D341Med (cell line): Measurements from ENCODE around the gene PHF19.
A peak's percentile ranks its signal among the peaks of the same experiment; 100 is the strongest.

Source experiments
- DNase-seq: peaks from one replicate; pipeline ENCODE4 v3.0.0; 2012; ENCODE audit warnings: low spot score

PHF19 gene

GRCh38 chr9:120876842-120877240 lies at the start of gene PHF19:
Gene PHF19, minus strand, starts transcription at chr9:120877188. Its CDS starts 2,447 bp downstream, at chr9:120874741.
- DNase-seq: no peak

GRCh38 chr9:120926397-120926928 lies 49.5 kb upstream of the PHF19 start, which contains the start of gene TRAF1:
Gene TRAF1, minus strand, starts transcription at chr9:120926796. Its CDS starts 721 bp downstream, at chr9:120926075.
- DNase-seq: no peak

- DNase-seq: no peak
These were observed 48.8 kb upstream of the PHF19 start for GRCh38 chr9:120925535-120926396.

GRCh38 chr9:120924698-120925534 lies 47.9 kb upstream of the PHF19 start:
- no peak for DNase-seq

GRCh38 chr9:120923620-120924328 lies 46.8 kb upstream of the PHF19 start:
- no peak for DNase-seq

- no peak for DNase-seq
These were observed 45.6 kb upstream of the PHF19 start for GRCh38 chr9:120922404-120923195.

DNA sequence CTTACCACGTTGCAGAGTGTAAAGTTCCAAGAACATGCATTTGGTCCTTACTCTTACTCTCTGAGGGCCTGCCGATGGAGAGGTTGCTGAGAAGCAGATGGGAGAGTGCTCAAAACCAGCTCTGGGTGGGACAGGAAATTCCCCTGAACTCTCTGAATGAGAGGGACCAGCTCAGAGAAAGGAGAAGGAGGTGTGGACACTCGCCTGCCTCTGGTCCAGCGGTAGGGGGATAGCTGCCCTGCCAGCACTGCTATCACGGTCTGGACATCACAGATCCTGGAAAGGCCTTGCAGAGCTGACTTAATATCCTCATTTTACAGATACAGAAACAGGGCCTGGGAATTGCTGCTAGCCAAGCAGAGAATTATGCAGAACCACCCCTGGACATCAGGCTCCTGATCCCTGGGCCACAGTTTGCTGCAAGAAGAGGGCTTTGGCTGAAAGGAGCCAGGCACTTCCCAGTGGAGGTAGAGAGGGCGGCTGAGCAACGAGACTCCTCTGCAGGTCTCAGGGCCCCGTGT lies 44.7 kb upstream of the PHF19 start:
- no peak for DNase-seq

- DNase-seq: peak; percentile 61
These were observed 43.8 kb upstream of the PHF19 start for GRCh38 chr9:120920806-120921178.

DNA sequence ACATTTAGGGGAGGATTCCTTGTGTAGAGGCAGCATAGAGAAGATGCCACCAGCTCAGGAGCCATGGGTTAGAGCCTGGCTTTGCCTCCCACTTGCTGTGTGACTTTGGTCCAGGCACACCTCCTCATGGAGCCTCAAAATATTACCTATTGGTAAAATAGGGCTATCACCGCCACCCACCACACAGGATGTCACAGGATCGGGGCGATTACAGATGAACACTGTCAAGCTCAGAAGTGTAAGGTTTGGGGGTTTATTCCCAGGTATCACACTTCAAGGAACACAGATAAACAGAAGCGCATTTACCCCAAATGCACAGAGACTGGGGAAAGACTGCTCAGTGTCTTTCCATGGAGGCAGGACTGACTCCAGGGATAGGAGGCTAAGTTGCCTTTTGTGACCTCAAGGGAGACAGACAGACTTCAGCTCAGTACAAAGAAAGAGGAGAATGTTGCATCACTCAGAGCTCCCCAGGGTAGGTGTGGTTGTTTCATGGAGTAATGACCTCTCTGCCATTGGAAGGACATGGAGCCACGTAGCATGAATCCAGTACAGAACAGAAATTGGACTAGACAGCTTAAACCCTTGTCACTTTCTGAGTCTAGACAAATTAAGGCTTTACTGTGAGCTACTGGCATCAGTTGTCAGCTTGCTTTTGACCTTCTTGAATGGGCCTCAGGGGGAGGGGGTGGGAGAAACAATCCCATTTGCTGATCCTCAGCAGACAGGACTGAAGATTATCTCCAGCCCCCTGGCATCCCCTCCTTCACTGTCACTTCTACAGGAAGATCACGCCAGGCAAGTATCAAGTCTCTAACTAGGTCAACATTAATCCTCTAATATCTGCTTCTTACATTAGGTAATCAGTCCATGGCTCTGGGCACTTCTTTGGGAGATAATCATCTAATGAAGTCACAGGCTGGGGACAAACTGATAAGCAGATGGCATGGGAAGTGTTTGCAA lies 43.1 kb upstream of the PHF19 start:
- DNase-seq: peak; percentile 84

- no peak for DNase-seq
These were observed 42.2 kb upstream of the PHF19 start for GRCh38 chr9:120918931-120919842.

GRCh38 chr9:120917929-120918762 lies 41.2 kb upstream of the PHF19 start:
- DNase-seq: no peak

DNA sequence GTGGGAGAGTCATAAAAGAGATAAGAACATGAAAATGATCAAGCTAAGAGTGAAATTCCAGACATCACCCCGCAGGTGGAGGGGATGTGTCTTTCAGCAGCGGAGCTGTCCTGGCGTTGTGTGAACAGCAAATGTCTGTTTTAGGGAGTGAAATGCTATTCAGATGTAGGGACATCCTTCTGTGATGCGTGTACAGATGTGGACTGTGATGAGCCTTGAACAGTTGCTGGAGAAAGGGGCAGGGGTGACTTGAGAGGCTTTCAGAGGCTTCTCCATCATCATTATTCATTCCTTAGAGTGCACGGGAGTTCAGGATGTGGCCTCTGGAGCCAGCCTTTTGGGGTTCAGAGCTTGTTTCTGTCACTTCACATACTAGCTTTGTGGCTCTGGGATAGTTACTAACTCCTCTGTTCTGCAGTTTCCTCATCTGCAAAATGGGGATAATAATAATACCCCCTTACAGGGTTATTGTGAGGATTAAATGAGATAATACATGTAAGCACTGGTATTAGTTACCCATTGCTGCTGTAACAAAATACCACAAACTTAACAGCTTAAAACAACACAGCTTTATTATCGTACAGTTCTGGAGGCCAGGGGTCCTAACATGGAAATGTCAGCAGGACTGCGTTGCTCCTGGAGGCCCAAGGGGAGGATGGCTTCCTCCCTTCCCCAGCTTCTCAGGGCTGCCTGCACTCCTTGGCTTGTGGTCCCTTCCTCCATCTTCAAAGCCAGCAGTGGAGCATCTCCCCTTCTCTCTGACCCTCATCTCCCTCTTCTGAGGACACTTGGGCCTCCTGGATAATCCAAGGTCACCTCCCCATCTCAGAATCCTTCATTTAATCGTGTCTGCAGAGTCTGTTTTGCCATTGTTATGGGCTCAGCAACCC lies 40.2 kb upstream of the PHF19 start:
- DNase-seq: no peak

- peak; percentile 60 for DNase-seq
These were observed 39.6 kb upstream of the PHF19 start for GRCh38 chr9:120916588-120916987.

- no peak for DNase-seq
These were observed 39.0 kb upstream of the PHF19 start for GRCh38 chr9:120915854-120916470.

GRCh38 chr9:120914953-120915352 lies 38.0 kb upstream of the PHF19 start:
- DNase-seq: no peak

DNA sequence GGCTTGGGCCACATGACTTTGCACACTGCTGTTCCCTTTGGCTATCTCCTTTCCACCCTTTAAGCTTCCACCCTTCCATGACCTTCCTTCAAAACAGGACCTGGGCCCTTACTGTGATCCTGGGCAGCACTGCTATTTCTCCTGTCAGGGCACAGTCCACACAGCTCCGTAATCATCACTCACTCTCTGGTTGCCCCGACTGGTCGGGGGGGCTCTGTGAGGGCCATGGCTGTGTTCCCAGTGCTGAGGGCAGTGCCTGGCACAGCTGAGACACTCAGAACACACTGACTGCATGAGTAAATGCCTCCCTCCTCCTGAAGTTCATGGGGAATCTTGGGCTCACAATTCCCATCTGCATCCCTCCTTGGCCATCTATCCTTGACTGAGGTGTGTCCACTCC lies 37.4 kb upstream of the PHF19 start:
- no peak for DNase-seq
